DND-41 (cell line): ENCODE data around the gene MACO1.
"Not testable (repeated sequence)": the region's sequence is repeated elsewhere in the genome, so short reads cannot be mapped to it uniquely, and the experiment has no call there.

Experiments
- CTCF ChIP-seq: IDR thresholded peaks from 2 replicates; pipeline ENCODE4 v1.5.1; 2012; ENCODE audit warnings: borderline replicate concordance, low read length, moderate library complexity, mild to moderate bottlenecking; ENCODE audit not compliant: poor library complexity, severe bottlenecking; ENCODE audit errors: extremely low read depth
- EZH2 ChIP-seq: IDR thresholded peaks from 3 replicates; pipeline ENCODE4 v1.6.1; 2012; ENCODE audit warnings: borderline replicate concordance, low read depth, mild to moderate bottlenecking, moderate library complexity, low read length, inconsistent platforms; ENCODE audit not compliant: severe bottlenecking

GRCh38 chr1:25414578-25414977 lies 16.1 kb upstream of the MACO1 start:
- not testable (repeated sequence) for TF ChIP-seq CTCF, EZH2
